ENCODE measurements around the gene DTD1.

DTD1 gene, protein sequence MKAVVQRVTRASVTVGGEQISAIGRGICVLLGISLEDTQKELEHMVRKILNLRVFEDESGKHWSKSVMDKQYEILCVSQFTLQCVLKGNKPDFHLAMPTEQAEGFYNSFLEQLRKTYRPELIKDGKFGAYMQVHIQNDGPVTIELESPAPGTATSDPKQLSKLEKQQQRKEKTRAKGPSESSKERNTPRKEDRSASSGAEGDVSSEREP

DNA sequence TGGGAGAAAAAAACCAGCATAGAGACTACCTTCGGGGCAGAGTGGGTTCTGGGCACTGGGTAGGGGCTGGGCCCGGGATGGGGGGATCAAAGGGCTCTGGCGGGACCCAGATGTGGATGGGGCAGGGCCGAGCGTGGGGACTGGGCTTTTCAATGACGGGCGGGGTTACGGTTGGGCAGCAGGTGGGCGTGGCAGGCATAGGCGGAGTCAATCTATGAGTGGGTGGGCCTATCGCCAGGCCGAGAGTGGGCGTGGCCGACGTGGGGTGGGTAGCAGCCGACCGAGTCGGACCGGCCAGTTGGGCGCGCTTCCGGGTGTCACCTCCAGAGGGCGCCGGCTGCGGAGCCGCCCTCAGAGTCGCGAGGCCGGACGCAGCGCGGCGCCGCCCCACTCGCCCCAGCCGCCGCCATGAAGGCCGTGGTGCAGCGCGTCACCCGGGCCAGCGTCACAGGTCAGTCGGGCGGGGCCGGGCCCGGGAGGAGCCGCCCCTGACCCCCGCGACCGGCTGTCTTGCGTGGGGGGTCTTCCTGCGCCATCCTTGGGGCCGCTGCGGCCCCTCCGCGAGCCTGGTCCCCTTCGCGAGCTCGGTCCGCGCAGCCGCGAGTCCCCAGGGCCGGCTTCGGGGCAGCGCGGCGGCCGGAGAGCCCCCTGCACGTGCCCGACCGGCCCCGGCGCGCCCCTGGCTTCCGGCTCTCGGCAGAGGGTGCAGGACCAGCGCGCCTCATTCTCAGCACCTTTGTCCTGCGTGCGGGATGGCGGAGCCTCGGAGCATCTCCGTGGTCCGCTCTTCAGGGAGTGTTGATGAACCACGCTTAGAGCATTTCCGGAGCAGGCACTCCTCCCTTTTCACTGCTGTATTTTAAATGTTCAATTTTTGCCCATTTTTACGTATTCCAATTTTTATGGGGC, at the start of gene DTD1:
DTD1 (plus strand) TSS at position 390 of the 909 bp plus-strand sequence; CDS start at position 409, 19 bp downstream.
- DNase-seq (ENCODE audit: low spot score), result peak; percentile 87

DNA sequence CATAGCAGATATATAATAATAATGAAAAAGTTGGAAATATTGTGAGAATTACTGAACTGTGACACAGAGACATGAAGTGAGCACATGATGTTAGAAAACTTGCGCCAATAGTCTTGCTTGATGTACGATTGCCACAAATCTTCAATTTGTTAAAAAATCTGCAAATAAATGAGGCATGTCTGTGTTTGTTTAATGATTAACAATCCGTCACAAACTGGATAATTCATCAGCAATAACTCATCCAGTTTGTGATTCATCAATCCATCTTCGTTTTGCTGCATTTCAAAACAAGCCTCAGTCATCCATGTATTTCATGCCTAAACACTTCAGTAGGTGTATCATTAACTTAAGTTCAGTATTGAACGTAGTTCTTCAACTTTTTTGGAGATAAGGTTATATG, 46.1 kb upstream of the DTD1 start:
- DNase-seq (ENCODE audit: low spot score), result no peak

DNA sequence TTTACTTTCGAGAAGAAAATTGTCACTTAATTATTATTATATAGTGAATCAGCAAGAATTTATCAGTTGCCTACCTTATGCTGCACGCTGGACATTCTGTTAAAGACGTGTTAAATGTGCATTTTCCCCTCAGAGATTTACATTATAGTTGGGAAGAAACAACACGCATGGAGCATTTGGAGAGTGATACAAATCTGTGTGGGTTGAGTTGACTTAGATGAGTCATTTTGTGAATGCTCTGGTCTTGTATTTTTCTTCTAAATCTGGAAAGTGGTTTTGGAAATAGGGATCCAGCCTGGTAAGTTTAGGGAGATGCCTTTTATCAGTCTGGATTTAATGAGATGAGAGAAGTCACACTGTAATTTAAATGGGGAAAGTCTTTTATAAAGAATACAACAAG, 44.6 kb upstream of the DTD1 start:
- no peak for DNase-seq (ENCODE audit: low spot score)

DNA sequence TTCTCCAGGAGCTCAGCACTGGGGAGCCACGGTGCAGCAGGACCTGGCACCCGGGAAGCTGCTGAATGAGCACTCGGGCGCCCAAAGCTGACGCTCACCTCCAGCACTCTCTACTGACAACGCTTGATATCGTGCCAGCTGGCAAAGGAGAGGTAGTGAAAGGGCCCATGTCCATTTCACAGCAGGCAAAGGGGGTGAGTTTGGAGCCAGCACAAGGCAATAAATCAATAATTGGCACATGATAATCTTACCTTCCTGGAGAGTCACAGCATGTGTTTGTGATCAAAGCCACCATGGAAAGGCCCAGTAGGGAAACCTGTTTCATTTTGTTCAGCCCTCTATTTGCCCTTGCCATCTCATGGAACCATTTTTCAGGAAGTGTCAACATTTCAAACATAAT, 43.9 kb upstream of the DTD1 start:
- DNase-seq (ENCODE audit: low spot score), result no peak

DNA sequence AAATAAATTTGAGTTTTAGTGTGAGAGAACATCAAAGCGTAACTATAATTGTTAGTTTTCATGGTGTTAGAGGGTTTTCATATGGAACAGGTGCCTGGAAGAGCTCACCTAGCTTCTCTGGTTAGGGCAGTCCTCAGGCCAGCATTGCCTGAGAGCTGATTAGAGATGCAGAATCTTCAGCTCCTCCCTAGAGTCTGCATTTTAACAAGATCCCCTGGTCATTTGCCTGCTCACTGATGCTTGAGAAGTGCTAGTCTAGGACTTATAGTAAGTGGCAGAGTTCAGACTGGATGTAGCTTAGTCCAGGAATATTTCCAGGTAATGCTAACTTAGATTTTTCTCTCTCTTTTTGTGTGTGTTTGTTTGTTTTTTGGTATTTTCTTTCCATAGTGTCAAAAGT, 42.3 kb upstream of the DTD1 start:
- no peak for DNase-seq (ENCODE audit: low spot score)

DNA sequence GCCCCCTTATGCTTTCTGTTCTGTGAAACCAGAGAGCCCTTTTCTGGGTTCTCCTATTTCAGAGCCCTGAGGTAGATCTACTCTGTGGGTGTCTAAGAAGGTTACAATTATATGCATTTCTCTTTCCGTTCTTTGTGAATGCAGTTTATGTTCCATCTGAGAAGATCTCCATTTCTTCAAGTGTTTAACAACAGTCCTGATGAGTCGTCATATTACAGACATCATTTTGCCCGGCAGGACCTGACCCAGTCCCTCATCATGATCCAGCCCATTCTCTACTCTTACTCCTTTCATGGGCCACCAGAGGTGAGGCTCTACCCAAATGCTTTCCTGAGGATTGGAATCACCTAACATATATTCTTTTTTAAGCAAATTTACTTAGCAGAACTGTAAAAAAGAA, 39.4 kb upstream of the DTD1 start:
- DNase-seq (ENCODE audit: low spot score), result no peak

DNA sequence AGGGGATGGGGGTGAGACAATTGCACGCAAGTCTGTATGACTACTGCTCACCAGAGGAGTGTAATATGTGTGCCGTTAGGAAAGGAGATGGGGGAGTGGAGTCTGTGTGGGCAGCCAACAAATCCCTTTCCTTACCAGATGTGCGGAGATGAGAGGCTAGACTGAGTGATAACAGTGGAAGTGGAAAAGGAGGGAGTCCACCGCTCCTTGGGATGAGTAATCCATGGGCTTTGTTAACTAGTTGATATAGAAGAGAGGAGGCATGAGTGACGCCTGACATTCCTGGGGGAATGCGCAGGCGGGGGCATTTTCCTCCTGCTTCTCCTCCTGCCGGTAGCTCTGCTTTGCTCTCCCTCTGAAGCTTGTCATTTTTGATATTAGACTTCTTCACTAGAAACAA, 34.1 kb upstream of the DTD1 start:
- no peak for DNase-seq (ENCODE audit: low spot score)

DNA sequence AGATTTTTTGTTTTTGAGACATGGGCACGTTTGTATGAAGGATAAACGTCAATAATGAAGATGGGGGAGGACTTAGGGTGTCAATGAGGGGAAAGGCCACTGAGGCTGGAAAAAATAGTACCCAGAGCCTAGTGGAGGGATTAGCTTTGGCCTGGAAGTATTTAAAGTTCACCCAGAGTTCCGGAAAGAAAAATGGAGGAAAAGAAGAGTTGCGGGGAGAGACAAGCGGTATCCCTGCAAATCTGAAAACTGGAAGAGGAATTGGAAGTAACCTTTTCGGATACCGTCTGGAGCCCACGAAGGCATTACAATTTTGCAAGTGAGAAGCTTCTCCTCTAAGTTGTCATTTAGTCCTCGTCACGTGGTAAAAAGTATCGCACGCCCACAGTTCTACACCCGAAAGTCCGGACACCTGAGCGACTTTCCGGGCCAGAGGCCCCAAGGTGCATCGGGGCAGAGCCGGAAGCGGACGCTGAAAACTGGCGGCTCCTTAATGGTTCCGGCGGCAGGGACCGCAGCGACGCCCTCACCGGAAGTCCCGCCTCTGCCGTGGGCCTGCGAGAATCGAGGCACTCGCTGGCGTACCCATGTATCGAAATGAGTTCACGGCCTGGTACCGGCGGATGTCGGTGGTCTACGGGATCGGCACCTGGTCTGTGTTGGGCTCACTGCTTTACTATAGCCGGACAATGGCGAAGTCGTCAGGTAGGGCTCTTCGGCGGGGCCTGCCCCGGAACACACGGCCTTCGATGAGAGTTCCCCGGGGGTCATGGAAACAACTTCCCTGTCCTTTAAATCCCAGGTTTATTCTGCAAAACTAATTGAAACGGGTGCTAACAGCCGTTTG, 20.7 kb upstream of the DTD1 start, which contains the start of gene SMIM26:
SMIM26 (plus strand) TSS at position 541 of the 847 bp plus-strand sequence; CDS start at position 588, 47 bp downstream.
- DNase-seq (ENCODE audit: low spot score), result peak; percentile 93

DNA sequence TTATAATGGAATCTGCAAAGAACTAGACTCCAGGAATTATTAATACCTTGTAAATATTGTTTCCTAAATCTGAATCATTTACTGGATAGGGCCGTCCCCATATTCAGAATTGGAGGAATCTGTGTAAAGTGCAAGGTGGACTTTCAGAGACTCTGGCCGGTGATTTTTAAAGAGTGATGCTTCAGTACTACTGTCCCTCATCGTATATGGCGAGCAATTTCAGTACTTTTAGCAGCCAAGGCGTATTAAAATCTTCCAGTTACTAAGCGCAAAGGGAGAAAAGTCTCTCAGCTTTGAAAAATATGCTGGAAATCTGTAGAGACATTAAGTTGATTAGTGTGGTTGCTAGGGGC, 20.1 kb upstream of the DTD1 start:
- DNase-seq (ENCODE audit: low spot score), result peak; percentile 13

DNA sequence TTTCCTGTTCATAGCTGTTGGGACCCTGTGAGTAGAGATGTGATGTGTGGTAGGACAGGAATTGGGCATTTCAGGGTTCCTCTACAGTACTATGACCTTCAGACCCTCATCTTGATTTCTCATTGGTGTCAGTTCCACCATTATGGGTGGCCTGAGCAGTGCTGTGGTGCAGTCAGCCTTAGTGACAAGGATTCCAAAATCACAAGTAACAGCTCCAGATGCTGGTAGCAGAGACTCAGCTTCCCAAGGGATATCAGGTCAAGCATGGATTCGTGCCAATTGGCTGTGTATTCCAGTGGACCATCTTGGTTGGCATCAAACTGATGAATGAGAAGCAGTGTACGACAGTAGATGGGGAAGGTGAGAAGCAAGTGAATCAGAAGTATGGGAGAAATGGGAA, 16.8 kb upstream of the DTD1 start:
- DNase-seq (ENCODE audit: low spot score), result no peak

DNA sequence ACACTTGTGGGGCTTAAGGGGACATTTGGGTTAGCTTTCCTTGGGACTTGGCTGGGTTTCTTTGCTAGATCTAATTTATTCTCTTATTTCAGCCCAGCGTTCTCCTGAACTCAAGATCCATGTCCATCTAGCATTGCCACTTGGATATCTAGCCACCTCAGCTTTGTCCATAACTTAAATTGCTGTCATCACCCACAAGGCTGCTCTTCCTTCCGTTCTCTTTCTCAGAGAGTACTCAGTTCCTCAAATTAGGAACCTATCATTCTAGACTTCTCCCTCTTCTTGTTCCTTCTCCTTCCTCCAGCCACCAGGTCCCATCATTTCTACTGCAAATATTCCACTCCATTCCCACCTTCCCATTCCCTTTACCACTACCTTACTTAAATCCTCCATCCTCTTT, 16.3 kb upstream of the DTD1 start:
- DNase-seq (ENCODE audit: low spot score), result no peak

DNA sequence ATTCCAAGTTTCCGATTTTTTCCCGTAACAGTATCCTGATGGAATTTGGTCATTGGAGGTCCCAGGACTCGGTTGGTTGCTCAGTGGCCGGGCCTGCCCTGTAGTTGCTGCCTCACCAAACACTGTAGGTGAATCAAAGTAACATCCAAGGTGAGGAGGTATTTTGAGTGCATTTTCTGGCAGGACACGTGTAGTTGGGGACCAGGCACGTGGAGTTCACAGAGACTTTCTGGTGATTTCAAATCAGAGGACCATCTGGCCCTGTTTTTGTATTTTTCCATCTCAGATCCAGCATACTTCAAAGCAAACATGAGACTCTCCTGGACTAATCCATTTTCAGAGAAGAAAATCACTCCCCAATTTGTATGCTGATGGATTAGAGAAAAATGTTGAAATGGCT, 9.9 kb upstream of the DTD1 start:
- no peak for DNase-seq (ENCODE audit: low spot score)

DNA sequence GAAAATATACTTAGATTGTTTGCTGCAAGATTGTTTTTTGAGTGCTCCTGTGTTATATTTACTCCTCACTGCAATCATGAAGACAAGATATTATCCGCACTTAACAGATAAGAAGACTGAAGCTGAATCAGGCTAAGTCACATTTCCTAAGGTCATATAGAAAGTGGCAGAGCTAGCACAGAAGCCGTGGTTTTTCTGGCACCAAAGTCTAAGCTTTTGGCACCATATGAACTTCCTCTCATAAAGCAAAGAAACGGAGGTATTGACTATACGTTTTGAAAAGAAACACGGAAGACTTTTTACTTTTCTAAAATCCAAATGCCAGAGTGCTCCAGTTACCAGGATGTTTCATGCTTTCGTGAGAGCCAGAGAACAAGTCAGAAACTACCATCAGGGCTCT, 9.3 kb upstream of the DTD1 start:
- no peak for DNase-seq (ENCODE audit: low spot score)

DNA sequence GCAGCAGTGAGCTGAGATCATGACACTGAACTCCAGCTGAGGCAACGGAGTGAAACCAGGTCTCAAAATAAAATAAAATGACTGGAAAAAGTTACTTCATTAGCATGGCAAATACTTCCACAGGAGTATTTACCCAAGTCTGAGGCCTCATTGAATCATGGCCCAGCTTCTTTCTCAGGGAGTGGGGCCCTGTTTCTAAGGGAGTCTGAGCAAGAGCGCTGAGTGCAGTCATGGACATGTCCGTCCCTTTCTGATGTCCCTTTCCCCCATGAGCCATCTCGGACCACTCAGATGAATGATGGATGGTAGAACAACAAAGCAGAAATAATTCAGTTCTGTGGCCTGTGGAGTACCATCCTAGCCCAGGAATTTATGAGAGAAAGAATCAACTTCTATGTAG, 7.8 kb upstream of the DTD1 start:
- no peak for DNase-seq (ENCODE audit: low spot score)

DNA sequence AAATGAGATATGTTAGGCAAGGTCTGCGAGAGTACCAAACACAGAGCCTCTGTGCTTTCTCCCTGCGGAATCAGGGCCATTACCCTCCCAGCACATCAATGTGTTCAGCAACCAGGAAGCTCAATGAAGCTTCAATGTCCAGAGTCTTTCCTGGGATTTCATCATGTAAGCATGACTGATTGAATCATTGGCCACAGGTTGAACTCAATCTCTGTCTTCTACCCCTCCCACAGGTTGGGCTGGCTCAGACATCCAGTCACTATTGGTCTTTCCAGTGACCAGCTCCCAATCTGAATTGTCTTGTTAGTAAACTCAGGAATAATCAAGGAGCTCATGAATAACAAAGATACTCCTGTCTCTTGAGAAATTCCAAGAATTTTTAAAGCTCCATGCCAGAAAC, 2.7 kb upstream of the DTD1 start:
- DNase-seq (ENCODE audit: low spot score), result peak; percentile 80

DNA sequence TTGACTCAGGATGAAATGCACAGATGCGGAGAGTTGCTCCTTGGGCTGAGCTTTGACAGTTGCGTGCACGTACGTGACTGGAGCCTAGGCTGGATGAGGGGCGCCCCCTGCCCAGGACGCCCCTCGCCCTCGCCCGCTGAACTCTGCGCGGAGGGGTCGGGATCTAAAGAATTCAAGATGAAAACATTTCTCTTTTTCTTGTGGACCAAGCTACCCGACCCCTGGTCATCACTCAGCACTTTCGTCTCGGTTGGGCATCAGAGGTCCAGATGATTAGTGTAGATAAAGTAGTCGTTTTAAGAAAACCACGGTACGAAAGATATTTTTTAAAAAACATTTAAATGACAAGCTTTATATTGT, 700 bp downstream of the DTD1 start:
- no peak for DNase-seq (ENCODE audit: low spot score)

DNA sequence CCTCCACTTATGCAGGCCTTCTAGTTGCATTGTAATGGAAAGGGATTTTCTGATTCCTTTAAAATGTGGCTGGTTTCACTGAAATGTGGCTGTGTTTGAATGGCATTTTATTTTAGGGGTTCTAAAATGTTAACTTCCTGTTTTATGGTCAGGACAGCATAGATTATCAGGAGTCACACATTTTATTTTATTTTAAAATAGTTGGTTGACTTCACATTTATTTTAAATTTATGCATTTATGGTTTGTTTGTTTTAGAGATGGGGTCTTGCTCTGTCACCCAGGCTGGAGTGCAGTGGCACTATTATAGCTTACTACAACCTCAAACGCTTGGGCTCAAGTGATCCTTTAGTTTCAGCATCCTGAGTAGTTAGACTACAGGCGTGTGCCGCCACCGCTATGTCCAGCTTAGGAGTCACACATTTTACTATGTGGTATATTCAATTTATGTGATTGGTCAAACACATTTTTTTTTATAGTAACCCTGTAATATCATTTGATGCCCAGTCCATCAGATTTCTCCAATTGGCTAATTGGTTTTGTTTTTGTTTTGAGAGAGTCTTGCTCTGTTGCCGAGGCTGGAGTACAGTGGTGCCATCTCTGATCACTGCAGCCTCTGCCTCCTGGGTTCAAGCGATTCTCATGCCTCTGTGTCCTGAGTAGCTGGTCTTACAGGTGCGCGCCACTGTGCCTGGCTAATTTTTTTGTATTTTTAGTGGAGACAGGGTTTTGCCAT, 2.3 kb downstream of the DTD1 start:
- no peak for DNase-seq (ENCODE audit: low spot score)

DNA sequence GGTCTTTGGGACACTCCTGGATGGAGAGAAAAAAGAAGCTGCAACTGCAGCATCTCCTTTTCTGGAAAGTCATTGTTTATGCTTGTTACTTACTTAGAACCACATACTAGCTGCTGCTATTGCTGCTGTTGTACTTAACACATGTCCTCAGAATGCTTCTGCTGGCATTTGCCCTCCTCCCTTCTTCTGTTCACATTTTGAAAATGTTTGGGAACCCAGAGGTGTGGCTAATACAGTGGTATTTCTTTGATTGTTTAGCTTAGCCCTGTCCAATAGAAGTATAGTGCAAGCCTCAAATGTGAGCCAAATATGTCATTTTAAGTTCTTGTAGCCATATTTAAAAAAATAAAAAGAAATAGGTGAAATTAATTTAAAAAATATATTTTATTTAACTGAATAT, 8.4 kb downstream of the DTD1 start:
- DNase-seq (ENCODE audit: low spot score), result no peak

DNA sequence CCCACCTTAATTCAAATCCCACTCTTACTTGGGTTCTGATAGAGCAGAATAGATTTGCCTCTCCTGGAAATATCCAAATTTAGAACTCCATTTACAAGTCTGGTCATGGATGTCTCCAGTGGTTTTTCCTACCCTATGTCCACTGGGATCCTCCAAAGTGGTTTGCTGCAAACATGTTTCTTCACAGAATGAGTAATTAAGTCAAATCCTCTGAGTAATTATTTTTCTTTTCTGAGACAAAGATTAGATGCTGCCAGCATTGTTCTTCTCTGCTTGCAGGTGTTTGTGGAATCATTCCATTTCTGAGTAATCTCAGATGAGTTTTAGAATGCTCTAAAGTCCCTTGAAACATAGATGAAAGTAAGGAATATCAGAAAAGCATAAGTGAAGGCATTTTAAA, 21.9 kb downstream of the DTD1 start:
- DNase-seq (ENCODE audit: low spot score), result no peak

DNA sequence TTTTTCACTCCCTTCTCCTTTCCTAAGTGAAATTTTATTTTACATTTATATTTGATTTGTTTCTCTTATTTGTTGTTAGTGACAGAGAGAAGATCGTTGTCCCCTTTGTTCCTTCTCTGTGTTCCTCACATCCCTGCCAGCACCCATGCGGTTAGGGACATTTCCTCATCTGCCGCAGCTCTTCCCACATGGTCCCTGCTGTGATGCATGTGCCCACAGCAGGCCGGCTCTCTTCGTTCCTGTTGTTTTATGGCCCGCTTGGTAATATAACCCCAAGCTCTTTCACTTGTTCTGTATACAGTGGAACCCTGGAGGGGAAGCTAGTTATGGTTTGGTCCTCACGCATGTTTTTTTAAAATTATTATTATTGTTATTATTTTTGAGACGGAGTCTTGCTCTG, 23.6 kb downstream of the DTD1 start:
- no peak for DNase-seq (ENCODE audit: low spot score)

DNA sequence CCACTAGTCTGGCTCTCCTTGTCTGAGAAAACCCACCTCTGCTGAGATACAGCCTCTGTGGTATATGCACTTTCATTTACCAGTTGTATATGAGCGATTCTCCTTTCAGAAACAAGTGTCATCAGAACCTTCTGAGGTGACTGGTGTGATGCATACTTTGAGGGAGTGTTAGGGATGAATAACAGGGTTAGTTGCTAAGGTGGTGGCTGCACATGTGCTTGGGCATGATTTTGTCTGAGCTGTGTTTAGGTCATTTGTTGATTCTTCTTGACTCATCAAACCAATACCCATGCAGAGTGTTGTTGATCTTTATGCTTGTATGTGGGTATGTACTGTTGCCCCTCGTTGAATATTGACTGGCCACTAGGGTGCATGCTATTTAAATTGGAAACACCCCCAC, 25.7 kb downstream of the DTD1 start:
- DNase-seq (ENCODE audit: low spot score), result no peak

DNA sequence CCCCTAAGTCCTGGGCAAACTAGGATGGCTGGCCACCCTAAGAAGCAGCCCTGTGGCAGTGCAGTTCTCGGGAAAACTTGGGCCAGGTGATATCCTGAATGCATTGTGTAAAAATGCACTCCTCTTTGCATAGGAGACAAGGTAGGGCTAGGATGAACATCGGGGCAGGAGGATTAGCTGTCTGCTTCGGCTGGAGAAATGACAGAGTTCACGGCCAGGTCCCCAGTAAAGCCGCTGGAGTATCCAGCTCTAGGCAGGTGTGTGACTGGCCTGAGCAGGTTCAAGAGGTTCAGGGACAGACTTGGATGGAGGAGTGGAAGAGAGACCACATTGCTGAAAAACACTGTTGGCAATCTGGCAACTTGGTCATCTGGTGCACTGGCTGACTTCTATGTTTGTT, 26.4 kb downstream of the DTD1 start:
- DNase-seq (ENCODE audit: low spot score), result no peak

Measured in LoVo (cell line).